Endothelial cell of umbilical vein (primary cell): ENCODE results near the gene FGFR3. TPM values are rescaled to one million over a fixed set of nuclear protein-coding genes. Genes with fewer than 3 reads are reported as not detected.
"Not testable (repeated sequence)": the region's sequence is repeated elsewhere in the genome, so short reads cannot be mapped to it uniquely, and the experiment has no call there.

Source experiments
- BruUV-seq: library from RNA; stranded (reverse); fragments of 400-500 nt; replicated peaks from 2 replicates; lab custom pipeline; 2021; lab: Mats Ljungman, UMichigan
- CTCF ChIA-PET: fragments of 300-600, 350-600 bp; sonication (Branson Sonifier 250); formaldehyde crosslinking; loops from one replicate; lab custom pipeline; 2021; ENCODE audit warnings: antibody characterized with exemption, inconsistent platforms; lab: Charles Lee
- POLR2A ChIA-PET: fragments of 300-600, 350-600 bp; sonication (Branson Sonifier 250); formaldehyde crosslinking; loops from one replicate; lab custom pipeline; 2021; ENCODE audit warnings: antibody characterized with exemption, inconsistent platforms; lab: Charles Lee
- DNase-seq: peaks from one replicate; pipeline ENCODE4 v3.0.0-alpha.2; 2011; ENCODE audit warnings: low read depth, low spot score
- FAIRE-seq: peaks from 2 replicates; lab custom pipeline; 2011; peaks lifted over from hg19 to GRCh38; lab: Jason Lieb, UNC
- H2AFZ ChIP-seq: 2 replicates; pipeline ENCODE4 v1.6.0; 2012; ENCODE audit warnings: low read depth, low read length, control low read depth, inconsistent platforms
- H3K27ac ChIP-seq: 2 replicates; pipeline ENCODE4 v1.5.1; 2011; ENCODE audit warnings: low read depth, mild to moderate bottlenecking, control low read depth, low read length, moderate library complexity; ENCODE audit not compliant: insufficient read depth
- H3K27me3 ChIP-seq, 2 experiments: 2 replicates each; pipeline versions ENCODE4 v1.6.0 to v1.6.1; 2011; ENCODE audit warnings: low read length in 2 of 2, mixed read lengths in 1 of 2; ENCODE audit not compliant: control insufficient read depth in 2 of 2, insufficient read depth in 2 of 2
- H3K36me3 ChIP-seq, 2 experiments: 2 replicates in 1 of 2; 3 replicates in 1 of 2; pipeline ENCODE4 v1.5.1; 2011; ENCODE audit warnings: low read length in 2 of 2, mild to moderate bottlenecking in 1 of 2, moderate library complexity in 1 of 2; ENCODE audit not compliant: control insufficient read depth in 2 of 2, insufficient read depth in 2 of 2; ENCODE audit errors: extremely low read depth in 1 of 2
- H3K4me1 ChIP-seq: 3 replicates; pipeline ENCODE4 v1.5.1; 2011; ENCODE audit warnings: mild to moderate bottlenecking, low read length; ENCODE audit not compliant: control insufficient read depth, insufficient read depth; ENCODE audit errors: extremely low read depth
- H3K4me2 ChIP-seq: 2 replicates; pipeline ENCODE4 v1.6.1; 2011; ENCODE audit warnings: low read length, control low read depth, mixed read lengths; ENCODE audit not compliant: insufficient read depth
- H3K4me3 ChIP-seq, 3 experiments: fragments of 200-600 bp in 1 of 3; sonication (generic), shearing (Covaris generic) in 1 of 3; replicated peaks in 1 of 3; 2 replicates each; pipeline ENCODE4 v1.5.1; 2011 to 2016; ENCODE audit warnings: control low read depth in 3 of 3, low read length in 3 of 3, mild to moderate bottlenecking in 2 of 3, inconsistent platforms in 1 of 3, low read depth in 1 of 3, moderate library complexity in 1 of 3; ENCODE audit not compliant: insufficient read depth in 1 of 3
- H3K79me2 ChIP-seq: 2 replicates; pipeline ENCODE4 v1.6.0; 2012; ENCODE audit warnings: low read length, inconsistent platforms; ENCODE audit not compliant: control insufficient read depth, insufficient read depth
- H3K9ac ChIP-seq: replicated peaks from 2 replicates; pipeline ENCODE3; 2011; ENCODE audit warnings: low read length, control low read depth; ENCODE audit not compliant: insufficient read depth; ENCODE audit errors: extremely low read depth
- H3K9me1 ChIP-seq: replicated peaks from 3 replicates; pipeline ENCODE4 v1.6.0; 2011; ENCODE audit warnings: mild to moderate bottlenecking, low read length; ENCODE audit not compliant: control insufficient read depth, insufficient read depth; ENCODE audit errors: extremely low read depth
- H3K9me3 ChIP-seq: replicated peaks from 2 replicates; pipeline ENCODE4 v1.5.1; 2012; ENCODE audit warnings: low read length, inconsistent platforms; ENCODE audit not compliant: control insufficient read depth, insufficient read depth
- H4K20me1 ChIP-seq: replicated peaks from 2 replicates; pipeline ENCODE3; 2011; ENCODE audit warnings: mild to moderate bottlenecking, low read length; ENCODE audit not compliant: control insufficient read depth, insufficient read depth; ENCODE audit errors: extremely low read depth
- CTCF ChIP-seq, 2 donors: IDR thresholded peaks; 1 replicate in 1 of 2; 2 replicates in 1 of 2; pipeline ENCODE4 v1.5.1; 2011; ENCODE audit warnings: low read length in 2 of 2, mild to moderate bottlenecking in 2 of 2, moderate library complexity in 2 of 2, control low read depth in 1 of 2, inconsistent platforms in 1 of 2, low read depth in 1 of 2; ENCODE audit not compliant: insufficient read depth in 1 of 2; ENCODE audit errors: extremely low read depth in 1 of 2
- EZH2 ChIP-seq: IDR thresholded peaks from 2 replicates; pipeline ENCODE4 v1.6.1; 2012; ENCODE audit warnings: borderline replicate concordance, low read depth, mild to moderate bottlenecking, moderate library complexity, low read length, inconsistent platforms; ENCODE audit not compliant: severe bottlenecking
- FOS ChIP-seq: IDR thresholded peaks from 2 replicates; pipeline ENCODE4 v1.6.1; 2011; ENCODE audit warnings: mild to moderate bottlenecking, low read length, moderate library complexity, borderline replicate concordance; ENCODE audit not compliant: insufficient read depth
- GATA2 ChIP-seq: IDR thresholded peaks from 2 replicates; pipeline ENCODE4 v1.7.0; 2011; ENCODE audit warnings: low read depth, mild to moderate bottlenecking, moderate library complexity, mixed read lengths, low read length; ENCODE audit not compliant: insufficient read length, insufficient read depth
- JUN ChIP-seq: IDR thresholded peaks from 2 replicates; pipeline ENCODE4 v1.6.1; 2011; ENCODE audit warnings: borderline replicate concordance, low read depth; ENCODE audit not compliant: insufficient read length, insufficient read depth
- MAX ChIP-seq: IDR thresholded peaks from 2 replicates; pipeline ENCODE4 v1.6.1; 2011; ENCODE audit not compliant: insufficient read depth, insufficient read length
- MYC ChIP-seq: IDR thresholded peaks from one replicate; pipeline ENCODE4 v1.6.1; 2011; ENCODE audit warnings: mild to moderate bottlenecking, low read depth, low read length
- POLR2A ChIP-seq: IDR thresholded peaks from 2 replicates; pipeline ENCODE4 v1.6.1; 2012; ENCODE audit warnings: low read depth, mild to moderate bottlenecking, control low read depth, low read length
- POLR2AphosphoS5 ChIP-seq: IDR thresholded peaks from 2 replicates; pipeline ENCODE4 v1.6.1; 2012; ENCODE audit warnings: low read depth, mild to moderate bottlenecking, control low read depth, low read length, moderate library complexity; ENCODE audit not compliant: insufficient read depth
- dilution Hi-C: fragments of 300-500 bp; cut with MboI; formaldehyde crosslinking; loops from one replicate; pipeline ENCODE4 v1.15.0; 2019; ENCODE audit warnings: low sequenced_read_pairs; ENCODE audit not compliant: extremely low pct_ligation_motif_present
- intact Hi-C: fragments of 100-400 bp; cut with micrococcal nuclease; formaldehyde crosslinking; loops from one replicate; pipeline ENCODE4 v1.10.0; 2022
- polyA plus RNA-seq, 4 experiments: library from polyadenylated mRNA; depleted of rRNA in 3 of 4; stranded (reverse) in 3 of 4; unstranded in 1 of 4; fragments of >200 nt; gene quantifications; 2 replicates each; pipeline versions ENCODE4 v1.2.1 to v1.2.3, GENCODE V29; 2011 to 2012; ENCODE audit warnings: missing spikeins in 1 of 4
- total RNA-seq: library from RNA; stranded (reverse); gene quantifications from 2 replicates; pipeline ENCODE4 v1.2.3, GENCODE V29; 2021

FGFR3 gene
- total and polyA plus RNA-seq, 2 donors (not counting 3 experiments of a cell fraction or from before 2014, with no cell fraction given): 0.73 to 1.2 TPM

- BruUV-seq, dilution Hi-C loops, H3K9me3 ChIP-seq, H3K4me2 ChIP-seq, H3K9me1 ChIP-seq, H4K20me1 ChIP-seq, H3K4me1 ChIP-seq, POLR2A ChIA-PET, H3K9ac ChIP-seq, H3K4me3 ChIP-seq, FAIRE-seq, H3K27me3 ChIP-seq, intact Hi-C loops, DNase-seq, H3K27ac ChIP-seq, H2AFZ ChIP-seq: not testable (repeated sequence)
- Histone ChIP-seq H3K79me2 (peaks cover 24% of the 10 kb centered on the region), H3K36me3 (peaks cover 3 to 18% of the 10 kb centered on the region in 2 experiments)
- CTCF ChIA-PET: interaction anchor here (1.0 kb wide), 1 partner anchor 65 kb away, joined by 3 read pairs; no protein-coding TSS in a partner anchor
Observed at GRCh38 chr4:1844618-1845017, 51.5 kb downstream of the FGFR3 start.

- no peak overlapping the region for H2AFZ ChIP-seq
- no peak overlapping the region for H3K27ac ChIP-seq
- intact Hi-C loops (no loop called here), dilution Hi-C loops (no loop called here)
- no peaks in the 10 kb centered on the region for H3K9me1 ChIP-seq
- peaks cover 31% of the 10 kb centered on the region for H3K79me2 ChIP-seq
- H3K9ac ChIP-seq: no peak overlapping the region
- POLR2A ChIA-PET: no interaction called here
- H3K36me3 ChIP-seq: peaks cover 0 to 12% of the 10 kb centered on the region in 2 experiments
- H3K9me3 ChIP-seq: no peaks in the 10 kb centered on the region
- TF ChIP-seq JUN (no peak), POLR2A (no peak), CTCF (IDR thresholded peaks at IDR 0.05; ENCODE audit: extremely low read depth in 1 of 2, insufficient read depth in 1 of 2, low read depth in 1 of 2, low read length in 2 of 2) (no peak), MAX (no peak), MYC (no peak), EZH2 (no peak), FOS (no peak), POLR2AphosphoS5 (no peak), GATA2 (no peak)
- H3K27me3 ChIP-seq: no peaks in the 10 kb centered on the region
- no peaks in the 10 kb centered on the region for H3K4me1 ChIP-seq
- no peak overlapping the region for H3K4me3 ChIP-seq
- DNase-seq: no peak
- no peak for FAIRE-seq
- H4K20me1 ChIP-seq: no peaks in the 10 kb centered on the region
- no peak overlapping the region for H3K4me2 ChIP-seq
- CTCF ChIA-PET: interaction anchor here (1.3 to 2.9 kb wide), 4 partner anchors 52 to 98 kb away, joined by 3 to 10 read pairs (median 4); no protein-coding TSS in a partner anchor
- BruUV-seq: no TSS peak
Observed at GRCh38 chr4:1846580-1846979, 53.5 kb downstream of the FGFR3 start.
